Measurements from ENCODE around the gene STAT4. TPM values are rescaled to one million over a fixed set of nuclear protein-coding genes. Genes with fewer than 3 reads are reported as not detected.
A peak's percentile ranks its signal among the peaks of the same experiment; 100 is the strongest.

STAT4 gene
- total RNA-seq, 2 donors from 2014 or later = 38.0 to 51.7 TPM

DNA sequence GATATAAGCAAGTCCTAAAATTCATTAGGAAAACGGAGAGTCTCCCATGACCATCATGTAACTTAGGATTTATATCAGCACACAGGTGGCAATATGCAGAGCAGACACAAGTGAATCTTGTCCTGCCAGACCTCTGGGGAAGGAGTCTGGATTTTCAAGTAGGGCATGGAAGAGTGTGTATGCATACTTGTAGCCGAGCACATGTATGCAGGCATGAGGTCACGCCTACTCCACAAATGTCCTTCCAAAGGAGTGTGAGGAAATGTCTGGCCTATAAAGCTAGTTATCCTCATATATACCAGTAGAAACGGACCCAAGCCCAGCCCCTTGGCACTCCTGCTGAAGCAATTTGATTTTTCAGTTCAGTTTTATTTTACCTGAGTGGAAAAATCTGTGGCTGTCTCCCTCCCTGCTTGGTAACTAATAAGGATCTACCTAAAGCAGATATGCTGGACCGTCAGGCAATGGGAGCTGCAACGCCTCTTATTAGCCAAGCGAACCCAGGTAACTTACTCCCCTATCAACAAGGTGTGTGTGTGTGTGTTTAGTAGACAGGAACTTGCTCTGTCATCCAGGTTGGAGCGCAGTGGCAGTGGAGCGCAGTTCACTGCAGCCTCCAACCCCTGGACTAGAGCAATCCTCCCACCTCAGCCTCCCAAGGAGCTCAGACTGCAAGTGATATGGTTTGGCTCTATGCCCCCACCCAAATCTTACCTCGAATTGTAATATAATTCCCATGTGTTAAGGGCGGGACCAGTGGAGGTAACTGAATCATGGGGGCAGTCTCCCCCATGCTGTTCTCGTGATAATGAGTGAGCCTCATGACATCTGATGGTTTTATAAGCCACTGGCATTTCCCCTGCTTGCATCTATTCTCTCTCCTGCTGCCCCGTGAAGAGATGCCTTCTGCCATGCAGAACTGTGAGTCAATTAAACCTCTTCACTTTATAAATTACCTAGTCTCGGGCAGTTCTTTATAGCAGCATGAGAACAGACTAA lies 139.6 kb downstream of the STAT4 start:
- H3K9me3 Mint-ChIP-seq = peaks cover 8% of the 10 kb centered on the region
- H3K4me3 Mint-ChIP-seq = no peak overlapping the region
- ATAC-seq (replicated peaks) = no peak
- H3K27me3 Mint-ChIP-seq = no peaks in the 10 kb centered on the region
- no peak overlapping the region for H3K27ac Mint-ChIP-seq
- peaks cover 17% of the 10 kb centered on the region for H3K4me1 Mint-ChIP-seq
- no peaks in the 10 kb centered on the region for H3K36me3 Mint-ChIP-seq (ENCODE audit: low read depth)

DNA sequence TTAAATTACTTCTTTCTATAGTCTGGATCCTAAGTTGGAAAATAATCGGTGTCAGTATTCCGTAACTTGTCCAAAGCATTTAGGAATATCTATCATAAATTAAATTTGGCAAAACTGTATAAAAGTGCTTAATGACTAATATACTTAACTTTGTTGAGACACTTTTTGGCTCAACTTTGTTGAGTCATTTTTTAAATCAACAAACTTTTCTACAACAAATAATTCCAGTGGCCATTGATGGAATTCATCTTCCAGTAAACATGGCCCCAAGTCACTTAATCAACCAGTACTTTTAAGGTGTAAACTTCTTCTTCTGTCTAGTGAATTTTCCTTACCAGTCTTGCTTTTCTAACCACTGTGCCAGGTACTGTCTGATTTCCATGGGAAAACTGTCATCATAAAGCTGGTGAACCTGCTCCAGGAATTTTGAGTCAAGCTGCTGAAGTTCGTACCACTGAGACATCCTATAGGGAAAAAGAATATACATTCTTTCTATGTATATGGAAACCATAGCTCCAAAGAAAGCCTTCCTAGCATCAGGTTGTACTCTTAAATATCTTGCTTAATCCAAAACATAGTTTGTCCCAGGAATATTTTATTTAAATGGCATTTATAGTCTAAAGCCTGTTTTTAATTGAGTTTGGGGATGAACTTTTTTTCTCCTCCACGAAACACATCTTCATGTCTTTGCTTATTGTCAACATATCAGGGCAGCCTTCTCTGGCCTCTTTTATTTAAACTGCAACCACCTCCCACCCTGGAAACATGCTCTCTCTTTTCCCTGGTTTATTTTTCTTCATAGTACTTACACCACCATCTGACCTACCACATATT lies 141.0 kb downstream of the STAT4 start:
- peak overlapping the region; percentile 84 for H3K27ac Mint-ChIP-seq
- no peak overlapping the region for H3K4me3 Mint-ChIP-seq
- no peak for ATAC-seq (replicated peaks)
- H3K36me3 Mint-ChIP-seq (ENCODE audit: low read depth) = no peaks in the 10 kb centered on the region
- no peaks in the 10 kb centered on the region for H3K27me3 Mint-ChIP-seq
- peaks cover 3% of the 10 kb centered on the region for H3K9me3 Mint-ChIP-seq
- H3K4me1 Mint-ChIP-seq = peaks cover 23% of the 10 kb centered on the region

DNA sequence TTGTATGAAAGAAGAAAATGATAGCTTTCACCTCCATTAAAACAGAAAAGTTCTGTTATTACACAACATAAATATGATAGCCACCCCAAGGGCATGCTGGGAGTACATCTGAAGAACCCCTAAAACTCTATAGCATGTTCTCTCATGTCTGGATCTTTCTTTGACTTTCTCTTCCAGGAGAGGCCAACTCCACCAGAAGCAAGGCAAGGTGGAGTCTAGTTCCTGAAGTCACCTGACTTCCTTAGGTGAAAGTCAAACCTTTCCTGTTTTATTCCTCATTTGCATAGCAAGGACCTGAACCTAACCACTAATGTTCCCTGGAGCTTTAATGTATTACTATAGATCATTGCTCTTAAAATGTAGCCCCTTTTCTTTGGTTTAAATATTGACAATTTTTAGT lies 142.5 kb downstream of the STAT4 start:
- Mint-ChIP-seq H3K9me3 (peaks cover 6% of the 10 kb centered on the region), H3K36me3 (ENCODE audit: low read depth) (no peaks in the 10 kb centered on the region), H3K27me3 (no peaks in the 10 kb centered on the region), H3K4me3 (peak overlapping the region; percentile 18), H3K4me1 (peaks cover 33% of the 10 kb centered on the region), H3K27ac (peak overlapping the region; percentile 69)
- no peak for ATAC-seq (replicated peaks)

DNA sequence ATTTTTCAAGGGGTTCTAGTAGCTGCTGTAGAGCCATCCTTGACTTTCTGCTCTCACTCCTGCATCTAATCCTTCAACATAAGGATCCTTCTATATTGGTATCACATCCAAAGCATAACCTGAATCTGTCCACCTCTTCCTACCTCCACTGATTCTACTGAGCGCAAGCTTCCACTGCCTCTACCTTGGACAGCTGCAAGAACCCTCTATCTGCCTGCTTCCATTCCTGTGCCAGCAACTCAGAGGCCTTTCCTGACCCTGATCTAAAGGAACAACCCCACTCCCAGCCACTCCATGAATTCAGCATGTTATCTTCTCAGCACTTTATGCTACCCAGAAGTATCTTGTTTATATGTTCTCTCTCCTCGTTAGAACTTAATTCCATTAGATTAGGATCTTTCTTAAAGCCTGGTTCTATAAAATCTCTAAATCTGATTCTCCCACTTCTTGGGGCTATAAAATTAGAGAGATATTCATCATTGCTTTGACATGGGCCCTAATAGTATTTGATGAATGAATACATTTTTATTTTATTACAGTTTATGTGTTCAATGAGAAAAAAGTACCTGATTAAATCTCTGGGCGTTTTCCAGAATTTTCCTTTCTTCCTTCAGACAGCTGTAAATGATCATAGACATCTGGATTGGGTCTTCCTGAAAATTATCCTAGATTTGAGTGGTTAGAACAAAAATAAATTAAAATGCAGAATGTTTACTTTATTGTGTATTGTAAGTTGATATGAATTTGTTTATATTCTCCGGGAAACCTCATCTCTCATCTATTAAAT lies 143.6 kb downstream of the STAT4 start:
- Mint-ChIP-seq H3K27me3 (no peaks in the 10 kb centered on the region), H3K36me3 (ENCODE audit: low read depth) (no peaks in the 10 kb centered on the region), H3K27ac (peak overlapping the region; percentile 79), H3K9me3 (peaks cover 7% of the 10 kb centered on the region), H3K4me3 (peak overlapping the region; percentile 18), H3K4me1 (peaks cover 36% of the 10 kb centered on the region)
- ATAC-seq (replicated peaks) = no peak

DNA sequence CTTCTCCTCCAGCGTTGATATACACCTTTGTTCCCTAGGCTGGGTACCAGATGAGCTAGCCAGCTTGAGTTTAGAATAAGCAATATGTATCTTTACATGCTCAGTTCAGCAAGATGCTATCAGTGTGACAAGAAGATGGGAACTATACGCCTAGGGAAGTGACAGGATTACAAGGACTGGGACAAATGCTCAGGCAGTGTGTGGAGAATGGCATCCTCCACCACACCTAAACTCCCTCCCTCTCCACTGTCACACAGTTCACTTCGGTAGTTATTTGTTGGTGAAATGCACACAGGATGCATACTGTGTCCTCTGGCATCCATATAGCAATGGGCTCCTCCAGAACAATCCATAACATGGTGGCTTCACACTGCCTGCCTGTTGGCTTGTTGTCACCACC lies 144.5 kb downstream of the STAT4 start:
- peak overlapping the region; percentile 18 for H3K4me3 Mint-ChIP-seq
- no peaks in the 10 kb centered on the region for H3K27me3 Mint-ChIP-seq
- H3K27ac Mint-ChIP-seq = peak overlapping the region; percentile 79
- no peaks in the 10 kb centered on the region for H3K36me3 Mint-ChIP-seq (ENCODE audit: low read depth)
- H3K9me3 Mint-ChIP-seq = peaks cover 7% of the 10 kb centered on the region
- H3K4me1 Mint-ChIP-seq = peaks cover 40% of the 10 kb centered on the region
- ATAC-seq (replicated peaks) = no peak

- H3K4me3 Mint-ChIP-seq = peak overlapping the region; percentile 37
- peaks cover 7% of the 10 kb centered on the region for H3K9me3 Mint-ChIP-seq
- peak overlapping the region; percentile 79 for H3K27ac Mint-ChIP-seq
- peaks cover 39% of the 10 kb centered on the region for H3K4me1 Mint-ChIP-seq
- ATAC-seq (replicated peaks) = peak; percentile 53
- H3K36me3 Mint-ChIP-seq (ENCODE audit: low read depth) = no peaks in the 10 kb centered on the region
- H3K27me3 Mint-ChIP-seq = no peaks in the 10 kb centered on the region
Measured at GRCh38 chr2:191003405-191004309, 147.1 kb downstream of the STAT4 start.

DNA sequence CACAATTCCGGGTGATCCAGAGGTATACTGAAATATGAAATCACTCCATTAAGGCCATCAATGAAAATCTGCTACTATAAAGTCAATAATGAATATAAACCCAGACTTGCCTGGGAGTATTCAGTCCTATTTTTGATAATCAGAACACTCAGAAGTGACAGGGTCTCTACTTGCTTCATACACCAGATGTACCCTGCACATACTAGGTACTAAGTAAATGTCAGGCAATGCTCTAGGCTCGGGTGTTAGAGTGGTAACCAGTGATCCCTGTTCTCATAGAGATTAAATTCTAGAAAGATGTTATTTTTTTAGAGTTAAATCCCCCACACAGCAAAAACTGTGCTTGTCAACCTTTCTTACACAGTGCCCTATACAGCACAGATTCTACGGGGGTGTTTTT lies 149.2 kb downstream of the STAT4 start:
- Mint-ChIP-seq H3K27ac (peak overlapping the region; percentile 79), H3K4me1 (peaks cover 40% of the 10 kb centered on the region), H3K27me3 (no peaks in the 10 kb centered on the region), H3K9me3 (peaks cover 7% of the 10 kb centered on the region), H3K4me3 (no peak overlapping the region), H3K36me3 (ENCODE audit: low read depth) (no peaks in the 10 kb centered on the region)
- ATAC-seq (replicated peaks) = no peak

- ATAC-seq (replicated peaks) = no peak
- H3K36me3 Mint-ChIP-seq (ENCODE audit: low read depth) = no peaks in the 10 kb centered on the region
- peaks cover 7% of the 10 kb centered on the region for H3K9me3 Mint-ChIP-seq
- H3K27me3 Mint-ChIP-seq = no peaks in the 10 kb centered on the region
- H3K4me3 Mint-ChIP-seq = no peak overlapping the region
- H3K27ac Mint-ChIP-seq = peak overlapping the region; percentile 9
- H3K4me1 Mint-ChIP-seq = peaks cover 36% of the 10 kb centered on the region
Measured at GRCh38 chr2:191001032-191001431, 149.8 kb downstream of the STAT4 start.

DNA sequence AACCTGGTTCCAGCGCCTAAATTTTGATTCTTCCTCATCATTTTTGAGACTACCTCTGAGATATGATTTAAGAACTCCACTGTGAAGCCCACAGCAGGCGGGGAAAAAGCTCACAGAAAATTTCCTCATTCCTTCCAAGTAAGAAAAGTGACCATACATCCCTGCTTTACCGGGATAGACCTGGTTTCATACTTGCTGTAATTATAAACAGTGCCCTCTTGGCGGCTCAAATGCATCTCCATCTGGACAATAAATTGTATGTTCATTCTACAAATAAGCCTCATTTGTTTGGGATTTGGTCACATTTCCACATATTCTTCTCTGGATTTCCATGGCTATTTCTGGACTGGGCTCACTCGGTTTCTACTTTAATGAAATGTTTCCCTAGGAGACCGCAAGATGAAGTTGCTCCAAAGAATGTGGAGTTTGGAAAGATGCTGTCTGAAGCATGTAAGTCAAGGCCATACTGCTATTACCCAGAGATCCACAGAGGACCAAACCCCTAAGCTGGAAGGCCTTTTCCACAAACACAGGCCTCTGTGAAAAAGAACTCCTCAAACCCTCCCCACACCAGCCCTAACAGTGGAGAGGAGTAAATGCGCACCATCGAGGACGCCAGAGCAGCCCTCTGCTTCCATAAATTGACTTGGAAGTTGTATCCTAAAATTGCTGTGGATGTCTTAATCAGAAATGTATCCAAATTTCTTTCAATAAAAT lies 150.7 kb downstream of the STAT4 start:
- Mint-ChIP-seq H3K9me3 (peaks cover 7% of the 10 kb centered on the region), H3K4me1 (peaks cover 41% of the 10 kb centered on the region), H3K27ac (peak overlapping the region; percentile 9), H3K27me3 (no peaks in the 10 kb centered on the region), H3K36me3 (ENCODE audit: low read depth) (no peaks in the 10 kb centered on the region), H3K4me3 (no peak overlapping the region)
- ATAC-seq (replicated peaks) = no peak

- no peak for ATAC-seq (replicated peaks)
- H3K9me3 Mint-ChIP-seq = peaks cover 8% of the 10 kb centered on the region
- H3K27me3 Mint-ChIP-seq = no peaks in the 10 kb centered on the region
- H3K27ac Mint-ChIP-seq = no peak overlapping the region
- no peak overlapping the region for H3K4me3 Mint-ChIP-seq
- H3K4me1 Mint-ChIP-seq = peaks cover 42% of the 10 kb centered on the region
- H3K36me3 Mint-ChIP-seq (ENCODE audit: low read depth) = no peaks in the 10 kb centered on the region
Measured at GRCh38 chr2:190999058-190999457, 151.7 kb downstream of the STAT4 start.

GRCh38 chr2:190997526-190998113 lies 153.2 kb downstream of the STAT4 start:
- peak overlapping the region; percentile 90 for H3K27ac Mint-ChIP-seq
- peaks cover 35% of the 10 kb centered on the region for H3K4me1 Mint-ChIP-seq
- no peaks in the 10 kb centered on the region for H3K27me3 Mint-ChIP-seq
- peaks cover 4% of the 10 kb centered on the region for H3K9me3 Mint-ChIP-seq
- peak; percentile 40 for ATAC-seq (replicated peaks)
- peak overlapping the region; percentile 35 for H3K4me3 Mint-ChIP-seq
- no peaks in the 10 kb centered on the region for H3K36me3 Mint-ChIP-seq (ENCODE audit: low read depth)

DNA sequence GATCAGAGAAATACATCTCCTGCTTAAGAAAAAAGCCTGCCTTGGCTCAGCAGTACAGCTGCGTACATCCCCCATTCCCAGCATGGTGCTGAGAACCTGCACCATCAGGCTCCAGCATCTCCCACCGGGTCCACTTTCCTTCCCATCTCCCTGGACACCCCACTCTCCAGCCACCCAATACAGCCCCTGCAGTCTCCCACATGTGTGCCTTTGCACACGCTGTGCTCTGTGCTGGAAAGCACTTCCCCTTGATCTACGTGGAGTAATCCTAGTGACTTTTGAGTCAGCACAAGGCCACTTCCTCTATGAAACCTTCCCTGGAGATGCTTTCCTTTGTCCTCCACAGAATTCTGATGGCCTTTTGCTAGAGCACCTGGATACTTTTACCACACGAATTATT lies 153.8 kb downstream of the STAT4 start:
- Mint-ChIP-seq H3K27me3 (no peaks in the 10 kb centered on the region), H3K27ac (peak overlapping the region; percentile 90), H3K4me1 (peaks cover 31% of the 10 kb centered on the region), H3K9me3 (peaks cover 4% of the 10 kb centered on the region), H3K36me3 (ENCODE audit: low read depth) (no peaks in the 10 kb centered on the region), H3K4me3 (peak overlapping the region; percentile 35)
- peak; percentile 48 for ATAC-seq (replicated peaks)

All from activated T-helper 17 cell treated with anti-CD3 and anti-CD28 coated beads, Interleukin-2, amount 50 U/mL, for 72 hours (primary cell).